Panc1 (cell line): ENCODE data around the gene ABCC3. TPM values are rescaled to one million over a fixed set of nuclear protein-coding genes. Genes with fewer than 3 reads are reported as not detected.

ENCODE experiments used
- ATAC-seq: fragments of 200-7000 bp; cut with Tn5 transposase; 2 replicates; pipeline ENCODE4 v1.9.1; 2020; ENCODE audit warnings: mild to moderate bottlenecking, moderate library complexity
- BruUV-seq: library from RNA; stranded (reverse); fragments of 400-500 nt; replicated peaks from 2 replicates; lab custom pipeline; 2021; lab: Mats Ljungman, UMichigan
- CTCF ChIA-PET: fragments of 300-600 bp; sonication (Branson Sonifier 250); formaldehyde crosslinking; loops from one replicate; lab custom pipeline; 2022; ENCODE audit warnings: antibody characterized with exemption; lab: Charles Lee
- POLR2A ChIA-PET: fragments of 300-600 bp; sonication (Branson Sonifier 250); formaldehyde crosslinking; loops from one replicate; lab custom pipeline; 2022; ENCODE audit warnings: antibody characterized with exemption; lab: Charles Lee
- DNase-seq: peaks from one replicate; pipeline ENCODE4 v3.0.0-alpha.2; 2010; ENCODE audit warnings: low read depth, low spot score
- H3K27ac ChIP-seq: 2 replicates; pipeline ENCODE4 v1.5.1; 2011; ENCODE audit warnings: mild to moderate bottlenecking, low read length, inconsistent platforms
- H3K27me3 ChIP-seq: fragments of 200-500 bp; sonication (Bioruptor generic); 2 replicates; pipeline ENCODE4 v1.6.0; 2014; ENCODE audit warnings: low read length, inconsistent platforms; ENCODE audit not compliant: control insufficient read depth, insufficient read depth
- H3K36me3 ChIP-seq: fragments of 200-500 bp; sonication (Bioruptor generic); 2 replicates; pipeline ENCODE4 v1.5.1; 2014; ENCODE audit warnings: inconsistent platforms, mild to moderate bottlenecking, low read length, moderate library complexity; ENCODE audit not compliant: control insufficient read depth, insufficient read depth
- H3K4me1 ChIP-seq: 2 replicates; pipeline ENCODE4 v1.5.1; 2011; ENCODE audit warnings: inconsistent platforms, mild to moderate bottlenecking, low read length, moderate library complexity; ENCODE audit not compliant: control insufficient read depth, insufficient read depth
- H3K4me3 ChIP-seq, 2 experiments: 2 replicates each; pipeline ENCODE4 v1.5.1; 2011 to 2012; ENCODE audit warnings: low read depth in 2 of 2, low read length in 2 of 2, mild to moderate bottlenecking in 2 of 2, inconsistent platforms in 1 of 2, moderate library complexity in 1 of 2
- H3K9me3 ChIP-seq: fragments of 200-500 bp; sonication (Bioruptor generic); 2 replicates; pipeline ENCODE4 v1.5.1; 2014; ENCODE audit warnings: low read depth, mild to moderate bottlenecking, inconsistent platforms, low read length, moderate library complexity; ENCODE audit not compliant: control insufficient read depth, insufficient read depth
- POLR2AphosphoS5 ChIP-seq: IDR thresholded peaks from 2 replicates; pipeline ENCODE4 v1.6.1; 2012; ENCODE audit warnings: mild to moderate bottlenecking, low read depth, low read length, moderate library complexity
- SIN3A ChIP-seq: IDR thresholded peaks from 2 replicates; pipeline ENCODE4 v1.6.1; 2012; ENCODE audit warnings: low read depth, mild to moderate bottlenecking, low read length, moderate library complexity, borderline replicate concordance; ENCODE audit not compliant: insufficient read depth
- TCF7L2 ChIP-seq: IDR thresholded peaks from 2 replicates; pipeline ENCODE4 v1.6.1; 2011; ENCODE audit warnings: mild to moderate bottlenecking, low read depth, low read length, inconsistent platforms
- in situ Hi-C: cut with HindIII; loops from 2 replicates; pipeline ENCODE4 v1.10.0; 2016; ENCODE audit warnings: low sequenced_read_pairs, low pct_unique_long_range_greater_than_20kb
- intact Hi-C: fragments of 100-400 bp; cut with micrococcal nuclease; formaldehyde crosslinking; loops from one replicate; pipeline ENCODE4 v1.10.0; 2022; ENCODE audit not compliant: unreplicated experiment
- total RNA-seq: library from RNA; stranded (reverse); gene quantifications from one replicate; pipeline ENCODE4 v1.2.1, GENCODE V29; 2021; ENCODE audit not compliant: unreplicated experiment
- TF ChIP-seq, protein P1 (sequence below), 2 experiments: IDR thresholded peaks; 2 replicates each; pipeline ENCODE4 v1.6.1; 2011 to 2012; ENCODE audit warnings: low read depth in 2 of 2, control low read depth in 1 of 2, low read length in 1 of 2, mild to moderate bottlenecking in 1 of 2, moderate library complexity in 1 of 2; ENCODE audit not compliant: insufficient read depth in 1 of 2
- TF ChIP-seq, protein P2 (sequence below): fragments of 450-650 bp; IDR thresholded peaks from 2 replicates; pipeline ENCODE4 v1.5.1; 2017; ENCODE audit warnings: mild to moderate bottlenecking

Gene ABCC3
- total RNA-seq, 1 experiment from 2014 or later, result 128 TPM

DNA sequence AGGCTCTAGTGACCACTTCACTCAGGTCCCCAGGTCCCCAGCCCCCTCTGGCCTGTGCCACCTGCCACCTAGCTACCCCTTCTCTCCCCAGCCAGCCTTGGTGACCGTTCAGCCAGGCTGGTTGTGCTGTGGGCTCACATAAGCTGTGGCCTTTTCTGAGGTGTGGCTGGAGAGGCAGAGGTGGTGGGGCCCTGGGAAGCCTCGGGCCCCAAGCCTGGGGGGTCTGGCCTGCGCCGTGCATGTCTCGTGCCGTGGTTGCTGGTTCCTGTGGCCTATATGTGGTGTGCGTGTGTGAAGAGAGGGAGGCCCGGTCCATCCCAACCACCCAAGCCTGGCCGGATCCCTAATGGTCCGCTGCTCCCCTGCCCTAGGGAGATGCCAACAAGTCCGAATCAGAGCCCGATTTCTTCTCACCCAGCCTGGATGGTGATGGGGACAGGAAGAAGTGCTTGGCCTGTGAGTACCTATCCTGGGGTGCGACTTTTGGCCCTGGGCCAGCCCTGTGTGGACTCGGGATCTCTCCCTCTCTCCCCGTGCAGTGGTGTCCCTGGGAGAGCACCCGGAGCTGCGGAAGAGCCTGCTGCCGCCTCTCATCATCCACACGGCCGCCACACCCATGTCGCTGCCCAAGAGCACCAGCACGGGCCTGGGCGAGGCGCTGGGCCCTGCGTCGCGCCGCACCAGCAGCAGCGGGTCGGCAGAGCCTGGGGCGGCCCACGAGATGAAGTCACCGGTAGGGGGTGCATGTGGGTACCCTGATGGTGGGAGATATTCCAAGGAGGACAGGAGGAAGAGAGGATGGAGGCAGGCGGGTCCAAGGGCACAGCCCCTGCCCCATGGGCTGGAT, 38.3 kb upstream of the ABCC3 start:
- Histone ChIP-seq H3K4me1 (0 out of 2 replicates have a peak, but pooled peaks cover 3% of the 10 kb centered on the region), H3K36me3 (no peaks in the 10 kb centered on the region), H3K9me3 (no peaks in the 10 kb centered on the region), H3K4me3 (no peak overlapping the region), H3K27ac (no peak overlapping the region), H3K27me3 (no peaks in the 10 kb centered on the region)
- ATAC-seq (0 out of 2 replicates have a peak, but pooled peaks have one; percentile 23), DNase-seq (no peak)
- no TSS peak for BruUV-seq
- in situ Hi-C loops, result no loop called here
- no peak for TF ChIP-seq SIN3A
- TF ChIP-seq, protein P1, sequence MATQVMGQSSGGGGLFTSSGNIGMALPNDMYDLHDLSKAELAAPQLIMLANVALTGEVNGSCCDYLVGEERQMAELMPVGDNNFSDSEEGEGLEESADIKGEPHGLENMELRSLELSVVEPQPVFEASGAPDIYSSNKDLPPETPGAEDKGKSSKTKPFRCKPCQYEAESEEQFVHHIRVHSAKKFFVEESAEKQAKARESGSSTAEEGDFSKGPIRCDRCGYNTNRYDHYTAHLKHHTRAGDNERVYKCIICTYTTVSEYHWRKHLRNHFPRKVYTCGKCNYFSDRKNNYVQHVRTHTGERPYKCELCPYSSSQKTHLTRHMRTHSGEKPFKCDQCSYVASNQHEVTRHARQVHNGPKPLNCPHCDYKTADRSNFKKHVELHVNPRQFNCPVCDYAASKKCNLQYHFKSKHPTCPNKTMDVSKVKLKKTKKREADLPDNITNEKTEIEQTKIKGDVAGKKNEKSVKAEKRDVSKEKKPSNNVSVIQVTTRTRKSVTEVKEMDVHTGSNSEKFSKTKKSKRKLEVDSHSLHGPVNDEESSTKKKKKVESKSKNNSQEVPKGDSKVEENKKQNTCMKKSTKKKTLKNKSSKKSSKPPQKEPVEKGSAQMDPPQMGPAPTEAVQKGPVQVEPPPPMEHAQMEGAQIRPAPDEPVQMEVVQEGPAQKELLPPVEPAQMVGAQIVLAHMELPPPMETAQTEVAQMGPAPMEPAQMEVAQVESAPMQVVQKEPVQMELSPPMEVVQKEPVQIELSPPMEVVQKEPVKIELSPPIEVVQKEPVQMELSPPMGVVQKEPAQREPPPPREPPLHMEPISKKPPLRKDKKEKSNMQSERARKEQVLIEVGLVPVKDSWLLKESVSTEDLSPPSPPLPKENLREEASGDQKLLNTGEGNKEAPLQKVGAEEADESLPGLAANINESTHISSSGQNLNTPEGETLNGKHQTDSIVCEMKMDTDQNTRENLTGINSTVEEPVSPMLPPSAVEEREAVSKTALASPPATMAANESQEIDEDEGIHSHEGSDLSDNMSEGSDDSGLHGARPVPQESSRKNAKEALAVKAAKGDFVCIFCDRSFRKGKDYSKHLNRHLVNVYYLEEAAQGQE (IDR thresholded peaks at IDR 0.05; ENCODE audit: insufficient read depth in 1 of 2, low read depth in 2 of 2, low read length in 1 of 2), result no peak
- TF ChIP-seq, protein P2, sequence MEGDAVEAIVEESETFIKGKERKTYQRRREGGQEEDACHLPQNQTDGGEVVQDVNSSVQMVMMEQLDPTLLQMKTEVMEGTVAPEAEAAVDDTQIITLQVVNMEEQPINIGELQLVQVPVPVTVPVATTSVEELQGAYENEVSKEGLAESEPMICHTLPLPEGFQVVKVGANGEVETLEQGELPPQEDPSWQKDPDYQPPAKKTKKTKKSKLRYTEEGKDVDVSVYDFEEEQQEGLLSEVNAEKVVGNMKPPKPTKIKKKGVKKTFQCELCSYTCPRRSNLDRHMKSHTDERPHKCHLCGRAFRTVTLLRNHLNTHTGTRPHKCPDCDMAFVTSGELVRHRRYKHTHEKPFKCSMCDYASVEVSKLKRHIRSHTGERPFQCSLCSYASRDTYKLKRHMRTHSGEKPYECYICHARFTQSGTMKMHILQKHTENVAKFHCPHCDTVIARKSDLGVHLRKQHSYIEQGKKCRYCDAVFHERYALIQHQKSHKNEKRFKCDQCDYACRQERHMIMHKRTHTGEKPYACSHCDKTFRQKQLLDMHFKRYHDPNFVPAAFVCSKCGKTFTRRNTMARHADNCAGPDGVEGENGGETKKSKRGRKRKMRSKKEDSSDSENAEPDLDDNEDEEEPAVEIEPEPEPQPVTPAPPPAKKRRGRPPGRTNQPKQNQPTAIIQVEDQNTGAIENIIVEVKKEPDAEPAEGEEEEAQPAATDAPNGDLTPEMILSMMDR, result no peak
- POLR2A ChIA-PET, result no interaction called here
- CTCF ChIA-PET, result no interaction called here
- intact Hi-C loops, result no loop called here

DNA sequence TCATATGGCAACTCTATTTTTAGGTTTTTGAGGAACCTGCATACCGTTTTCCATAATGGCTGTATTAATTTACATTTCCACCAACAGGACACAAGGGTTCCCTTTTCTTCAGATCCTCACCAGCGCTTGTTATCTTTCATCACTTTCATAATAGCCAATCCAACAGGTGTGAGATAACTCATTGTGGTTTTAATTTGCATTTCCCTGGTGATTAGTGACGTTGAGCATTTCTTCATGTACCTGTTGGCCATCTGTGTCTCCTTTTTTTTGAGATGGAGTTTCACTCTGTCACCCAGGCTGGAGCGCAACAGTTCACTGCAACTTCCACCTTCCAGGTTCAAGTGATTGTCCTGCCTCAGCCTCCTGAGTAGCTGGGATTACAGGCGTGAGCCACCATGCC, 36.2 kb upstream of the ABCC3 start:
- ATAC-seq (no peak), DNase-seq (no peak)
- no TSS peak for BruUV-seq
- Histone ChIP-seq H3K27ac (no peak overlapping the region), H3K36me3 (no peaks in the 10 kb centered on the region), H3K9me3 (no peaks in the 10 kb centered on the region), H3K4me3 (no peak overlapping the region), H3K27me3 (no peaks in the 10 kb centered on the region), H3K4me1 (0 out of 2 replicates have a peak, but pooled peaks cover 3% of the 10 kb centered on the region)
- TF ChIP-seq, protein P1 (IDR thresholded peaks at IDR 0.05; ENCODE audit: insufficient read depth in 1 of 2, low read depth in 2 of 2, low read length in 1 of 2), result no peak
- TF ChIP-seq SIN3A (no peak), TCF7L2 (no peak), POLR2AphosphoS5 (no peak)
- TF ChIP-seq, protein P2, result no peak
- ChIA-PET CTCF (interaction anchor here (1.0 kb wide), 1 partner anchor 25 kb away, joined by 3 read pairs; no protein-coding TSS in a partner anchor), POLR2A (no interaction called here)
- intact Hi-C loops, result no loop called here
- in situ Hi-C loops, result no loop called here
